ENCODE results near the gene TP53INP2. TPM values are rescaled to one million over a fixed set of nuclear protein-coding genes. Genes with fewer than 3 reads are reported as not detected.

The TP53INP2 gene, protein sequence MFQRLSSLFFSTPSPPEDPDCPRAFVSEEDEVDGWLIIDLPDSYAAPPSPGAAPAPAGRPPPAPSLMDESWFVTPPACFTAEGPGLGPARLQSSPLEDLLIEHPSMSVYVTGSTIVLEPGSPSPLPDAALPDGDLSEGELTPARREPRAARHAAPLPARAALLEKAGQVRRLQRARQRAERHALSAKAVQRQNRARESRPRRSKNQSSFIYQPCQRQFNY
- 5.9 to 7.4 TPM (median 6.9 TPM) in 5 replicates for total RNA-seq (2022; extraction: Qiagen RNA extraction; ENCODE audit: low read depth)

DNA sequence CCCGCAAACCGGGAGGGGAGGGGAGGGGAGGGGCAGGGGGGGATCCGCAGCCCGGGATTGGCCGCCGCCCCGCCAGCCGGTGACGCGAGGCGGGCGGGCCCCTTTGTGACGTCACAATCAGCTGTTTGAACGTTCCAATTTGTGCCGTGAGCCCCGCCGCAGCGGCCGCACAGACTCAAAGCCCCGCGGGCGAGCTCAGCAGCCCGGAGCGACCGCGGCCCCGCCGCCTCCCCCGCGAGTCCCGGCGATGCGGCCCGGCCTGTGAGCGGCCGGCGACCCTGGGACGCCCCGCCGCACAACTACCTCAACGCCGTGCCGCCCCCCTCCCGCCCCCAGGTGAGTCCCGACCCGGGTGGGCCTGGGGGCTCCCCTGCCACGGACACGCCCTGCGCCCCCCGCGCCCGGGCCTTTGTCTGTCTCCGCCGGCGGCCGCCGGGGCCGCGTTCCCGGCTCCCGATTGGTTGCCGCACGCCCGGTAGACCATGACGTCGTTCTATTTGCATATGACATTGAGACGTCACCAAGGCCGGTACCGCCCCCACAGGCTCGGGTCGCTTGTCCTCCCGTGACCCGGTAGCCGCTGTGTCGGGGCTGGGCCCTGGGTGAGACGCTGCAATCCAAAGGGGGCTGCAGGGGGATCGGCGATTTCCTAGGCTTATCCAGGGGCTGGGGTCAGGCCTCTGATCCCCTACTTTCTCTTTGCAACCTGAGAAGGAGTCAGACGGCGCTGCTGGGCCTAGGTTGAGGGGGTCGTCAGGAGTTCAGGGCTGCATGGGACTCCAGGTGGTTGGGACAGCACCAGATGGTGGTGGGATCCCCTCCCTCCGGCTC lies at the start of gene TP53INP2:
Gene TP53INP2 (plus strand): TSS at position 168 of the 831 bp plus-strand sequence. CDS start 4,396 bp downstream, outside the sequence.

DNA sequence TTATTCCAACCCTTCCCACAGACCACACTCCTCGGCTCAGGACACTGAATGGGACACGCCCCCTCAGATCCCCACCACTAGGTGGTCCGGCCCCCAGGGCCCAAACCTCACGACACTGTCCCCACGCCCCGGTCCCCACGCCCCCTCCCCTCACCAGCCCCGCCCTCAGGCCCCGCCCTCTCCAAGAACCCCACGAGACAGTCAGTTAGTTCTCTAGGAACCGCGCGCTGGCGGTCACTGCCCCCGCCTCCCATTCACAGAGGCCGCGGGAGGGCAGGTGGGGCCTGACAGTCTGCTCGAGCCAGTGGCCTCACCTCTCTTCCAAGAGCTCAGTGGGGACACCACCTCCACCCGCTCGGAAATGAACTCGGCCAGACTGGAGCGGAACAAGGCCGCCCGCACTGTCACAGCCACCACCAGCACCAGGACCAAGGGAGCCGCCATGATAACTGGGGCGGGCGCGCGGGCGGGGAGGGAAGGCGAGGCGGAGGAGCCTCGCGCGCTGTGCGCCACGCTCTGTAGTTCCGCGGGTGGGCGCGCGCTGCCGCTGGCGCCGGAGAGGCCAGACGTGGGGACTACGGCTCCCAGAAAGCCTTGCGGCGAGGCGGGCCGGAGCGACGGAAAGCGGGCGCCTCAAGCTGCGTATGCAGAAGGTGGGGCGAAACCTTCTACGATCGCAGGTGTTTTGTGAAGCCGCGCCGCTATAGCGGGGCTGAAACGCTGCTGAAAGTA lies 27.3 kb upstream of the TP53INP2 start, which contains the start of gene PIGU:
Gene PIGU (minus strand): TSS at position 451 of the 732 bp plus-strand sequence. CDS start 7 bp downstream, at position 444.

Other genes with a start within 250 kb of the TP53INP2 start
- gene DYNLRB1, start 187.9 kb upstream of the TP53INP2 start, total RNA-seq (2022; extraction: Qiagen RNA extraction; ENCODE audit: low read depth): 222 to 249 TPM (median 236 TPM) in 5 replicates
- 19.0 to 31.6 TPM (median 27.1 TPM) in 5 replicates for gene MAP1LC3A, start 145.6 kb upstream of the TP53INP2 start, total RNA-seq (2022; extraction: Qiagen RNA extraction; ENCODE audit: low read depth)
- 23.9 to 30.3 TPM (median 29.1 TPM) in 5 replicates for gene PIGU, start 27.3 kb upstream of the TP53INP2 start, total RNA-seq (2022; extraction: Qiagen RNA extraction; ENCODE audit: low read depth)
- 16.9 to 21.0 TPM (median 18.9 TPM) in 5 replicates for gene NCOA6, start 121.3 kb downstream of the TP53INP2 start, total RNA-seq (2022; extraction: Qiagen RNA extraction; ENCODE audit: low read depth)
- gene GGT7, start 168.5 kb downstream of the TP53INP2 start, total RNA-seq (2022; extraction: Qiagen RNA extraction; ENCODE audit: low read depth): 6.5 to 8.1 TPM (median 7.1 TPM) in 5 replicates
- gene ACSS2, start 172.3 kb downstream of the TP53INP2 start, total RNA-seq (2022; extraction: Qiagen RNA extraction; ENCODE audit: low read depth): 8.7 to 10.1 TPM (median 9.1 TPM) in 5 replicates

Data from A549 treated with CpdA at 1 μM for 4 hours (cell line).